Mammary epithelial cell (primary cell): ENCODE data around the gene PPBP.

Source experiments
- CTCF ChIP-seq, 2 donors: IDR thresholded peaks in 1 of 2; conservative IDR thresholded peaks in 1 of 2; 2 replicates each; pipeline ENCODE4 v1.5.1; 2011 to 2012; ENCODE audit warnings: inconsistent platforms in 2 of 2, low read length in 2 of 2, mild to moderate bottlenecking in 2 of 2, control low read depth in 1 of 2, low read depth in 1 of 2; ENCODE audit not compliant: insufficient read depth in 1 of 2; ENCODE audit errors: extremely low read depth in 1 of 2
- EZH2 ChIP-seq: IDR thresholded peaks from 2 replicates; pipeline ENCODE4 v1.6.1; 2012; ENCODE audit warnings: low read length, inconsistent platforms, borderline replicate concordance

GRCh38 chr4:74006009-74006476 is 18.1 kb upstream of the PPBP start:
- TF ChIP-seq EZH2 (no peak), CTCF (conservative IDR thresholded peaks at IDR 0.05 in 1 of 2, IDR thresholded peaks at IDR 0.05 in 1 of 2; ENCODE audit: extremely low read depth in 1 of 2, insufficient read depth in 1 of 2, low read depth in 1 of 2, low read length in 2 of 2) (no peak)
